T47D (cell line): ENCODE results near the gene WT1.

ENCODE experiments used
- DNase-seq, 2 experiments: peaks; one replicate each; pipeline versions ENCODE4 v3.0.0 to v3.0.0-alpha.2; 2011 to 2012; ENCODE audit warnings: low read depth in 1 of 2, low spot score in 1 of 2
- JUND ChIP-seq: IDR thresholded peaks from 2 replicates; pipeline ENCODE4 v1.6.1; 2012; ENCODE audit warnings: low read depth
- in situ Hi-C: cut with HindIII; loops from 2 replicates; pipeline ENCODE4 v1.10.0; 2016; ENCODE audit warnings: low sequenced_read_pairs, low pct_unique_long_range_greater_than_20kb

The WT1 gene

DNA sequence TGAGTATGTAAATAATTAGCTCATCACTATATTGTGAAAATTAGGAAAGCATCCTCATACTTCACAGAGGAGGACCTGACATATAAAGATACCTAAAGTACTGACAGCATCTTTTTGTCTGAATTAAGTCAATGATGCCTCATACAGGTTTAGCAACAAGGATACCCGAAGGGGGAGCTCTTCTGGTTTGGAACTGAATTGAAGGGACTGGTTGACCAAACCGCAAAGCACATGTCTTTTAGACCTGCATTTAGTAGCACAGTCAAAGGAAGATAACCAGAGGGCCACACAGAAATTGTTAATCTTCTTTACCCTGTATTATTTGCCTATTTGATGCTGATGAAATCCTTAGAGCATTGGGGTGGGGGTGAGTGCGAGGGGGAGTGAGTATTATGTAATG is 12.9 kb upstream of the WT1 start:
- no peak for TF ChIP-seq JUND
- in situ Hi-C loops, result no loop called here
- DNase-seq, result peak in 1 of 2 experiments; percentile 88

DNA sequence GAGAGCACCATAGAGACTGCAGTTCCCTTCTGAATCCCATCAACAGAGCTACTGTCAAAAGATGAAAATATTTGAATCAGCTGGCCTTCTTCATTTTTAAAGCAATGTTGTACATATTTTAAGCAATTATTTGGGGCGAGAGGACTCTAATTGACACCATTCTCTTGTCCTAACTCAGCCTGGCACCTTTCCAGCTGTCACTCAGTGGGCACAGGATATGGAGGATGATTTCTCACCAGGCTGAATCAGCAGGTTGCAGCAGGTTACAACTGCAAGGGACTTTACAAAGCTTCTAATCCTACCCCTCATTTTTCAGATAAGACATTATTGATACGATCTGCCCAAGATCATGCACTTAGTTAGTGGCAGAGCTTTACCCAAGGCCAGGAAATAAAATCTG is 11.9 kb upstream of the WT1 start:
- TF ChIP-seq JUND, result no peak
- DNase-seq, result no peak
- in situ Hi-C loops, result no loop called here

DNA sequence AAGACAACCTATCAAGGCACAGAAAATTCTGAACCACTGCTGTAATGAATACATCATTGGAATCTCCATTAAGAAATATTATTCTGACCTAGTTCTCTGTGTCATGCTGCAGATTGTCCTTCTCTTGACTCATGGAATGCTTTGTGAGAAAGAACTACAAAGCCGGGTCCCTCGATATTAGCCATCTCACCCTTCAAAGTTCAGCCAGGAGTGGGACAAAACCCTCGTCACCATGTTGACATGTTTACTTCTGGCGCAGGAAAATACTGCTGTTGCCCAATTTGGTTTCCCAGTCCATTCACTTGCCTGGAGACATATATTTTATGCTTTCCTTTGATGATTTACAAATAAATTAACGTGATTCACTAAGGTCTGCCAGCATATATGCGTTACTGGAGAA is 10.9 kb upstream of the WT1 start:
- TF ChIP-seq JUND, result no peak
- in situ Hi-C loops, result no loop called here
- no peak for DNase-seq

DNA sequence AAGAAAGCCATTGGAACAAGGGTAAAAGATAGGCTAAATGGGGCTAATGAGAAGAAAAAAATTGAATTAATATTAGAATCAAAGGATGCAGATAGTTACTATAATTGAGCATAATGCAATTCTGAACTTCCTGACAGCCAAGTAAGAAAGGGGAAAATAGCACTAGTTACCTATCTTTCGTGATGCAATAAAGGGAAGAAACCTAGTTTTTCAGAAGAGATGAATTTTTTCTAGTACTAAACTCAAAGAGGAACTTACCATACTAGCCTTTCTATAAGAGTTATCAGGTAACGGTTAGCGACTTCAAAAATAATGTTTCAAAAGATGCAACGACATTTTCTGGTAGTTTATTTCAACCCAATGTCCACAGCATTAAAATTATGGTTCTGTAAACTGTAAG is 8.8 kb upstream of the WT1 start:
- in situ Hi-C loops, result no loop called here
- DNase-seq, result no peak
- no peak for TF ChIP-seq JUND

DNA sequence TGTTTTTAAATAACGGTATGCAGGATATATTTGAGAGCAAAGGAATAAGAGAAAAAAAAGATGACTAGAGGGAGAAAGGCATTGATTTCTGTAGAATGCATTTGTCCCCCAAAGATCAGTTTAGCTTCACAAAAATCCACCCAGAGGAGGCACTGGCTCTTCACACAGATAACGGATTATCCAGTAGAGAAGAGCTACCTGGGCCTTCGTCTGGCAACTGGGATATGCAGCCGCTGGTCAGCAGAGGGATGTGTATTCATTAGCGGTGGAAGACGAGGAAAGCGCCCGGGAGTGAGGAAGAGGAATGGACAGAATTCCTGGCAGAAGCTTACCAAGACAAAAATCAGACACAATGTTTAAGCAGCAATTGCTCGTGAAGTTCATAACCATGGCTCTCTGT is 5.6 kb upstream of the WT1 start:
- DNase-seq, result no peak
- TF ChIP-seq JUND, result no peak
- in situ Hi-C loops, result no loop called here

- no peak for DNase-seq
- TF ChIP-seq JUND, result no peak
- in situ Hi-C loops, result no loop called here
Observed at GRCh38 chr11:32440312-32440908, 5.1 kb upstream of the WT1 start.

DNA sequence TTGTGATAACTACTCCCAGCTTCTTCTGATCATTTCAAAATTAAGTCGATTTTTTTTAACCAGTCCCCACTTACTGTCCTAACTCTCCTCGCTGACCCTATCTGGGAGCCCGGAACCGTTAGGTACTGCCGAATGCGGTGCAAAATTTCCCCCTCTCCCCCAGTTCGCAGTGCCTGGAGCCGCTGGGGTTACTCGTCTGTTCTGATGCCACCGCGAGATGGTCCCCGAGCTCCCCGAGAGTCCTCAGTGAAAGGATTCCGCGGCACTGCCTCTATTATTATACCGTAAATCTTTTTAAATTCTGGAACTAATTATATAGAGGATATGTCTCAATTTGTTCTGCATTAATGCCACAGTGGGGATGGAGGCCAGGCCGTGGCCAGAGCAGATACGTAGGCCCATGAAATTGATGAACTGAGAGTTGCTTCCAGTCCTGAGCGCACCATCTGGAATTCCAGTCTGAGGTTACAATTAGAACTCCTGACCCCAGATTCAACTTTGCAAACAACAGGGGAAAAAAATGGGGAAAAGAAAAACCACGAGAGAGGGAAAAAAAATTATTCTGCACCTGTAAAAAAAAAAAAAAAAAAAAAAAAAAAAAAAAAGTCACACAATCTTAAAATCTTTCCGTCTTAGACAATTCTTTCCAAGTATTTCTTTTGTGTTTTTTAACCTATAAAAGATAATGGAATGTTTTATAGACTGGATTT is 4.3 kb upstream of the WT1 start:
- in situ Hi-C loops, result no loop called here
- no peak for TF ChIP-seq JUND
- DNase-seq, result no peak

DNA sequence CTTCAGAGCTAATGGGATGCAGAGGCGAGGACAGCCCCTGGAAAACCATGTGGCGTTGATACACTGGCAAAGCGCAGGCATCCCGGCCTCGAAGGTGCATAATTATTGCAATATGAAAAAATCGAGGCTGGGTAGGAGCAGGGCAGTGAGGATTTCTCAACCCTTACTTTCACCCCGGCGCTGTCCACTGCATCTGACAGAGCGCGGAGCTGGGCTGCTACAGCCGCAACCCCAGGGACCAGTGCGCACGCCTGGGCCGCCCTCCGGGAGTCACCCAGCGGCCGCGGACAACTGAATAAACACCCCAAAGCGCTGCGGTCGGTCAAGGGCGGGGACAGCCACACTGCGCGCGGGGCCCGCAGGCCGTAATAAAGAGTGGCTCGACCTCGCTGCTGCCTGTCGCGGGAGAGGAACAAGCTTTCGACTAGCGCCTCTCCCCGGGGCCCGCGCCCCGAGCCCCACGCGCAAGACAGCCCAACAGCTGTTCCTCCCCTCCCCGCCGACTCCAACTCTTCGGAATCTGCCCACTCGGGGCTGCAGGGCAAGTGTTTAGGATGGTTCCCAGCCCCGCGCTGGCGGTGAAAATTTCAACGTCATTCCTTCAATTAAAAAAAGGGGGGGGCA is 3.6 kb upstream of the WT1 start:
- in situ Hi-C loops, result no loop called here
- TF ChIP-seq JUND, result no peak
- peak; percentile 81 to 89 for DNase-seq

- in situ Hi-C loops, result no loop called here
- no peak for TF ChIP-seq JUND
- no peak for DNase-seq
Observed at GRCh38 chr11:32438346-32438865, 3.1 kb upstream of the WT1 start.

DNA sequence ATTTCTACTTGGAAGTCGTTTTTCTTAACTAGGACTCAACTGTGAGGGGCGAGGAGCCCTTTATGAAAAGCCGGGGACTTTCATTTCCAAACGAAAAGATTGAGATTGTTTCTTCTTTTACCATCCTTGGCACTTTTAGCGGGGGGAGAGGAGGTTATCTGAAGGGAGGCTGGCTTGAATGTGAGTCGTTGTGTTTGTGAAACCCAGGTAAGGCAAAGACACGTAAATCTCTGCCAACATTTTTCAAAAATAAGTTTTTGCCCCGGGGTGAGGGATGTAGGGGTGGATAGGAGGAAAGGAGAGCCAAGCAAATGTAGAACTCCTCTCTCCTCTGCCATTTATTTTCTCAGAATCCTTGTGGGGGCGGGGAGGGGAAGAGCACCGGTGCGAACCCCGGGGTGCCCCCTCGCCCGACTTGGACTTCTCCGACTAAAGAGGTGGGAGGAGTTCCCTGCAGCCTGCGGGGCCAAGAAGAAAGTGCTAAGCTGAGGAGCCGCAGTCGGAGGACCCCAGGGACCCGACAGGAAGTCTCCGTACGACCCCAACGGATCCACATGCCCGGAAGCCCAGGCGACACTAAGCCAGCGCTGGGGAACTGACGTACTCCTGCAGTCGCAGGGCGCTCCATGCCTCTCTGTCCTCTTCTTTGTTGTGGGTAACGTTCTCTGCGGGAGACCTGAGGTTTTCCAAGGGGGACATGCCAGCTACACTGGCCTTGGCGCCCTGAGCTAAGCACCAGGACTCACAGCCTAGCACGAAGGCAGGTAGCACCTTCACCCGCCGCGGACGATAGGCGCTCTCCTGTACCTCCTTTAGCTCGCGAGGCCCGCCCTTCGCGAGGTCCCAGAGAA is 2.4 kb upstream of the WT1 start:
- in situ Hi-C loops, result no loop called here
- no peak for DNase-seq
- TF ChIP-seq JUND, result no peak

- TF ChIP-seq JUND, result no peak
- DNase-seq, result no peak
- in situ Hi-C loops, result no loop called here
Observed at GRCh38 chr11:32436751-32437494, 1.6 kb upstream of the WT1 start.

GRCh38 chr11:32435942-32436750 is 807 bp upstream of the WT1 start:
- peak in 1 of 2 experiments; percentile 45 for DNase-seq
- in situ Hi-C loops, result no loop called here
- TF ChIP-seq JUND, result no peak
